ENCODE measurements around the gene CLDN19. TPM values are rescaled to one million over a fixed set of nuclear protein-coding genes. Genes with fewer than 3 reads are reported as not detected.

CLDN19 gene
- total RNA-seq, 4 donors from 2014 or later = 1.5 TPM; not detected in 3

- ATAC-seq = no peak
- H3K27me3 ChIP-seq = no peaks in the 10 kb centered on the region
- TF ChIP-seq EP300 (IDR thresholded peaks at IDR 0.05) (no peak), POLR2AphosphoS5 (IDR thresholded peaks at IDR 0.05) (no peak), POLR2A (IDR thresholded peaks at IDR 0.05) (no peak), CTCF (IDR thresholded peaks at IDR 0.05) (no peak)
These were observed 44.5 kb upstream of the CLDN19 start for GRCh38 chr1:42784547-42784945.

GRCh38 chr1:42783092-42783491, 43.1 kb upstream of the CLDN19 start:
- H3K9me3 ChIP-seq = no peaks in the 10 kb centered on the region
- peaks cover 0 to 48% of the 10 kb centered on the region in 2 donors for H3K36me3 ChIP-seq
- 100% methylated on average over 2 of the region's 2 CpGs for WGBS, 2 donors (ENCODE audit: low coverage in 1 of 2)
- ATAC-seq = no peak
- TF ChIP-seq POLR2A (IDR thresholded peaks at IDR 0.05) (no peak), CTCF (IDR thresholded peaks at IDR 0.05) (no peak), EP300 (IDR thresholded peaks at IDR 0.05) (no peak), POLR2AphosphoS5 (IDR thresholded peaks at IDR 0.05) (no peak)
- H3K27me3 ChIP-seq = no peaks in the 10 kb centered on the region
- peaks cover 0 to 14% (median 4%) of the 10 kb centered on the region in 3 donors for H3K4me1 ChIP-seq
- H3K4me3 ChIP-seq = no peak overlapping the region
- no peak overlapping the region for H3K27ac ChIP-seq

More at GRCh38 chr1:42784547-42784945, 44.5 kb upstream of the CLDN19 start:
- peaks cover 0 to 14% (median 4%) of the 10 kb centered on the region in 3 donors for H3K4me1 ChIP-seq
- H3K36me3 ChIP-seq = peaks cover 0 to 33% of the 10 kb centered on the region in 2 donors
- peak overlapping the region in 1 of 2 donors; percentile 53 for H3K4me3 ChIP-seq
- peak overlapping the region in 1 of 4 donors; percentile 20 for H3K27ac ChIP-seq
- no peaks in the 10 kb centered on the region for H3K9me3 ChIP-seq
- WGBS, 2 donors (ENCODE audit: low coverage in 1 of 2) = no CpG with 5 or more reads among the region's 18 CpGs

GRCh38 chr1:42780176-42780575, 40.1 kb upstream of the CLDN19 start:
- Histone ChIP-seq H3K9me3 (no peaks in the 10 kb centered on the region), H3K36me3 (peaks cover 2 to 77% of the 10 kb centered on the region in 2 donors), H3K4me1 (peaks cover 0 to 6% (median 4%) of the 10 kb centered on the region in 3 donors), H3K27ac (no peak overlapping the region), H3K4me3 (no peak overlapping the region), H3K27me3 (no peaks in the 10 kb centered on the region)
- WGBS, 2 donors (ENCODE audit: low coverage in 1 of 2) = 100% methylated on average over 1 of the region's 1 CpG
- no peak for ATAC-seq
- TF ChIP-seq POLR2AphosphoS5 (IDR thresholded peaks at IDR 0.05) (no peak), CTCF (IDR thresholded peaks at IDR 0.05) (no peak), EP300 (IDR thresholded peaks at IDR 0.05) (no peak), POLR2A (IDR thresholded peaks at IDR 0.05) (no peak)

- Histone ChIP-seq H3K36me3 (peaks cover 2 to 82% of the 10 kb centered on the region in 2 donors), H3K4me3 (no peak overlapping the region), H3K4me1 (peaks cover 0 to 2% (median under 1%) of the 10 kb centered on the region in 3 donors), H3K9me3 (no peaks in the 10 kb centered on the region), H3K27me3 (no peaks in the 10 kb centered on the region), H3K27ac (no peak overlapping the region)
- ATAC-seq = no peak
- 91 to 100% methylated on average over 1 to 2 of the region's 2 CpGs for WGBS, 2 donors (ENCODE audit: low coverage in 1 of 2)
- no peak for TF ChIP-seq POLR2AphosphoS5 (IDR thresholded peaks at IDR 0.05)
- no peak for TF ChIP-seq POLR2A (IDR thresholded peaks at IDR 0.05)
- TF ChIP-seq EP300 (IDR thresholded peaks at IDR 0.05) = no peak
- TF ChIP-seq CTCF (IDR thresholded peaks at IDR 0.05) = no peak
These were observed 39.7 kb upstream of the CLDN19 start for GRCh38 chr1:42779725-42780124.

- no peak for TF ChIP-seq POLR2A (IDR thresholded peaks at IDR 0.05)
- TF ChIP-seq EP300 (IDR thresholded peaks at IDR 0.05) = no peak
- peak in 3 of 4 experiments; percentile 62 to 63 (median 63) for TF ChIP-seq CTCF (IDR thresholded peaks at IDR 0.05)
- no peak for TF ChIP-seq POLR2AphosphoS5 (IDR thresholded peaks at IDR 0.05)
- Histone ChIP-seq H3K4me3 (no peak overlapping the region), H3K9me3 (no peaks in the 10 kb centered on the region), H3K4me1 (no peaks in the 10 kb centered on the region), H3K27ac (no peak overlapping the region), H3K27me3 (no peaks in the 10 kb centered on the region), H3K36me3 (peaks cover 2 to 97% of the 10 kb centered on the region in 2 donors)
- peak; percentile 73 for ATAC-seq
These were observed 37.8 kb upstream of the CLDN19 start for GRCh38 chr1:42777852-42778251.

All from gastroesophageal sphincter (tissue), 4 donors.